HG02798 (cell line): ENCODE results near the gene RO60.

Source experiments
- ATAC-seq: cut with Tn5 transposase; IDR thresholded peaks from one replicate; pipeline ENCODE4 v1.9.1; 2021; ENCODE audit warnings: mild to moderate bottlenecking; ENCODE audit not compliant: unreplicated experiment, poor library complexity

Gene RO60

GRCh38 chr1:193060406-193060805 is 994 bp downstream of the RO60 start:
- no peak for ATAC-seq

- no peak for ATAC-seq
These were observed 1.5 kb downstream of the RO60 start for GRCh38 chr1:193060938-193061337.

- no peak for ATAC-seq
These were observed 3.5 kb downstream of the RO60 start for GRCh38 chr1:193062698-193063463.

GRCh38 chr1:193065954-193066353 is 6.5 kb downstream of the RO60 start:
- no peak for ATAC-seq

DNA sequence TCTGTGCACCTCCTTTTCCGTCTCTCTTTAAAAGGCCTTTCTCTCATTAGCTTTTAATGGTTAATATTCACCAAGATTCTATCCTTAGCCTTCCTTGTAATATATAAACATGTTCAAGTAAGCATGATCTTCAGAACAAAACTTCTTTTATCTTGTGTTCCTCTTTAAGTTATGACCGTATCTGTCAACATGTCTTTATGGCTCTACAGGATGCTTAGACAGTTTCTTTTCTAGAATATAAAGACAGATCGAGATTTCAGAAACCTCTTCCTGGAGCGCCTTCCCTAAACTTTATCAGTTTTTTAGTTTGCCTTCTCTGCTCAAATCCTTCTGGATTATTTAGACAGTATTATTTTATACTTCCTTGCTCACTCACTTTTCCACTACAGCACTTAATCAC is 7.2 kb downstream of the RO60 start:
- peak; percentile 28 for ATAC-seq

GRCh38 chr1:193068013-193068412 is 8.6 kb downstream of the RO60 start:
- no peak for ATAC-seq

DNA sequence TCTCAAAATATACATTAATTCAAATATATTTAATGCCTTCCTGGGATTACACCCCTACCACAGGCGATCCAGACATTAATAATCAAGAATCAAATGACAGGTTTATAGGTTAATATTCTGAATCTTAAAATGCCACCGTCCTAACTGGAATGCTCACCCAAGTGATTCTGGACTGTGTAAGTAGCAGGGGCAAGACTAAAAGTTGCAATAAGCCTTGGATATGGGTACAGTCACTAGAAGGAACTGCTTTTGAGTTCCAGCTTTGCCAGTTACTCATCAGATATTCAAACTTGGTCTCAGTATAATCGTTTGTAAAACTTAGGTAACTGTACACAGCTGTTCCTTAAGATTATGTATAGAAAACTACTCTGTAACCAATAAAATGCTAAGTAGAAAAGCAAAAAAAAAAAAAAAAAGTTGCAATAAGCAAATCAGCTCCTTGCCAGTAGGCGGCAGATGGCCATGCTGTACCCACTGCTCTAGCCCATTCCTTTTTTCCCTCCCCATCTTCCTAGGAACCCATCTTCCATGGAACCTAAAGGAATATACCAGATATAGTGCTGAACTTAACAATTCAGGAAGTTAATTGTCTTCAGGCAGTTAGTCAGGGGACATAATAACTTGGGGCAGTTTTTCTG is 10.5 kb downstream of the RO60 start:
- ATAC-seq, result no peak

- ATAC-seq, result peak; percentile 31
These were observed 11.0 kb downstream of the RO60 start for GRCh38 chr1:193070386-193070753.

GRCh38 chr1:193070942-193071341 is 11.5 kb downstream of the RO60 start:
- peak; percentile 55 for ATAC-seq

DNA sequence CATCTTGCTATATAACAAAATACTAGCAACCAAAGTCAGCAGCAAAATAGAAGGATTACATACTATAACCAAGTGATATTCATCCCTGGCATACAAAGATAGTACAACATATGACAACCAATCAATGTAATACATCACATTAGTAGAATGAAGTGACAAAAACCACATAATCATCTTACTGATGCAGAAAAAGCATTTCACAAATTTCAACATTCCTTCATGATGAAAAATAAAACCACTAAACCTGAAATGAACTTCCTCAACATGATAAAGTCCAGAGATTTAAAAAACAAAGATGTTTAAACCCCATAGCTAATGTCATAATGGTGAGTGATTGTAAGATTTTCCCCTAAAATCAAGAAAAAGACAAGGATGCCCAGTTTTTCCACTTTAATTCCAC is 18.6 kb downstream of the RO60 start:
- no peak for ATAC-seq

DNA sequence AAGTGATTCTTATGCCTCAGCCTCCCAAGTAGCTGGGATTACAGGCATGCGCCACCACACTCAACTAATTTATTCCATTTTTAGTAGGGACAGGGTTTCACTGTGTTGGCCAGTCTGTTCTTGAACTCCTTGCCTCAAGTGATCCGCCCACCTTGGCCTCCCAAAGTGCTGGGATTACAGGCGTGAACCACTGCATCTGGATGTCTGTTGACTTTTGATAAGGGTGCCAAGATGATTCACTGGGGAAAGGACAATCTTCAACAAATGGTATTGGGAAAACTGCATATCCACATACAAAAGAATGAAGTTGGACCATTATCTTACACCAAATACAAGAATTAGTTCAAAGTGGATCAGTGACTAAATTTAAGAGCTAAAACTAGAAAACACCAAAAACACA is 19.8 kb downstream of the RO60 start:
- ATAC-seq, result no peak

GRCh38 chr1:193083365-193084088 is 24.1 kb downstream of the RO60 start:
- peak; percentile 99 for ATAC-seq

DNA sequence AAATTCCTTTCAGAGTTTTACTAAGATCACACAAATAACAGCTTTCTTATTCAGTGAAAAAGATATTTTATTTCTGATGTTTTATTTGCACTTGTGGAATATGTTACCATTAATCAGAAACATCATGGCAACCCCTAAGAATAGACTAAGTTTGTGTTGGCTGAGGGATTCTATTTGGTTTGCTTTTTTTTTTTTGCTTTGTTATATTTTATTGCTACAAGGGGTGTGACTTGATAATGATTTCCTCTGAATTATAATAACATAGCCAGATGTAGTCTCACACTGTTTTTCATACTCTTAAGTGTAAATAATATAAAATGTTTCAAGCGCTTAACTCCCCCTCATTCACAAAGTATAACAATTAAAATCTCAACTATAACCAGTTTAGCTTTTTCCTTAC is 25.9 kb downstream of the RO60 start:
- ATAC-seq, result no peak

DNA sequence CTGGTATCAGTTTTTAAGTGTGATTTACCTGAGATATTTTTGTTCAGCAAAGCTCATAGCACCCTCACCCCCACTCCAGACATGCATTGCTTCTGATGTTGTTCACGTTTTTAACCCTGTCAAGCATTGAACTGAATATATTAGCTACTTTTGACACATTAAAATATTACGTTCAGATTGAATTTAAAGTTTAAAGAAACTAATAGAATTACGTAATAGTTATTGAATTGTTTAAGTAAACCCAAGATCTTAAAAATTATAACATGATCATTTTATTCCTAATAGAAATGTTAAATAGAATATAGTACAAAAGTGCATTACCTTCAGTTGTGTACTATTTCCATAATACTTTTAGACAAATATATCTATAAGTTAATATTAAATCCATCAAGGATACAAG is 26.9 kb downstream of the RO60 start:
- no peak for ATAC-seq

DNA sequence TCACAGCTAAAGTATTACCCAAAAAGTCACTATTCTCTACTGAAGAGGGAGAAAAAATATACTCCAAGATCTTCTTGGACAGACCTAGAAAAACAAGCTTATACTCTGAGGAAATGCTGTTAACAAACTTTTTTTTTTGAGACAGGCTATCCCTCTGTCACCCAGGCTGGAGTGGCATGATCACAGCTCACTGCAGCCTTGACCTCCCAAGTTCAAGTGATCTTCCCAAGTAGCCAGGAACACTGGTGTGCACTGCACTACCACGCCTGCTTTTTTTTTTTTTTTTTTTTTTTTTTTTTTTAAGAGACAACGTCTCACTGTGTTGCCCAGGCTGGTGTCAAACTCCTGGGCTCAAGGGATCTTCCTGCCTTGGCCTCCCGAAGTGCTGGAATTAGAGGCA is 28.5 kb downstream of the RO60 start:
- no peak for ATAC-seq

- ATAC-seq, result no peak
These were observed 31.5 kb downstream of the RO60 start for GRCh38 chr1:193090865-193091264.

GRCh38 chr1:193094112-193094511 is 34.7 kb downstream of the RO60 start:
- no peak for ATAC-seq

GRCh38 chr1:193102662-193103061 is 43.2 kb downstream of the RO60 start:
- no peak for ATAC-seq

DNA sequence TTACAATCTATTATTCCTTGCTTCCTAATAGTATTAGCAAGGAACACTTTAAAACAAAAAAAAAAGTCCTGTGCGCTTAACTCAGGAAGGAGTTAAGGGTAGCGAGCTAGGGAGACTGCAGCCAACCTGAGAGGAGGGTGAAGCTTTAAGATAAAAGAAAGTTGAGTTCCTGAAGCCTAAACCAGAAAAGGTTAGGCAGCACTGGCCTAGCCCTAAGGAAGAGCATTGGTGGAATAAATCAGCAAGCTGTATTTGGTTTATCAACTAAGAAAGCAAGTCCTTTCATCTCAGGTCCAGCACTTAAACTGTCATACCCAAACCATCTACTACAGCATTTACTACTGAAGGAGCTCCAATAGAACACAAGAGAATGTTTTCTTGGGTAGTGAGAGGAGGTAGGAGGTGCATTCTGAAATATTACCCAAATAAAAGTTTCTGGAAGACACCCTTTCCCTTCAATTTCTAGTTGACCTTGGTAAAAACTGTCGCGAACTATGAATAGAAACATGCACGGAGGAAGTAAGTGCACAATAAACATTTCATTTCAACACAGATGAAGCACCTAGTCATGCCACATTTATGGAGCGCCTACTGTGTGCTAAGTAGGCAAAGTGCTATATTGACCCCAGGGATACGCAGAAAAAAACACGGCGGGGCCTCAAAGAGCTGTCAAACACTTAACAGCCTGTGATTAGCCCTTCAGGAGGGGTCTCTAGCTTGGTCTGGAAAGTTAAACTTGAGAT is 44.5 kb downstream of the RO60 start:
- no peak for ATAC-seq

DNA sequence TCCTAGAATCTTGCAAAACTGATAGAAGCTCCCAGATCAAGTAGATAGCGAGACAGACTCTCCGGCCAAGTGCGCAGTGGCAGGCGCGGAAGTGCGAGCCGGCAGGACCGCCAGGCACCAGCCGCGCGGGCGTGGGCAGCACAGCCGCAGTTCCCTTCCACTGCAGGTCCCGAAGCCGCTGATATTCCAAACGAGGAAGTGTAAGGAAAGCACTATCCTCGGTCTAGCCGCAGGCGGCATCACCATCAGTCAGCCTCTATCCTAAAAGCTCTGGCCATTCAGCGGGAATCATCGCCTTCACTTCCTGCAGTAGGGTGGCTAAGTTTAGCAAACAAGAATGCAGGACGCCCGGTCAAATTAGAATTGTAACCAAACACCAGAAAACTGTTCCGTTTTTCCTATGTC is 45.1 kb downstream of the RO60 start:
- ATAC-seq, result peak; percentile 41
